Chondrocyte (in vitro differentiated cells): ENCODE results near the gene ATP8B3. TPM values are rescaled to one million over a fixed set of nuclear protein-coding genes. Genes with fewer than 3 reads are reported as not detected.

ENCODE experiments used
- DNase-seq: peaks from one replicate; pipeline ENCODE4 v3.0.0; 2021; ENCODE audit warnings: mixed read lengths, low spot score
- H3K27ac Mint-ChIP-seq: one replicate; pipeline ENCODE4 v1.8.0; 2021; ENCODE audit warnings: mild to moderate bottlenecking, moderate library complexity, mixed read lengths; ENCODE audit not compliant: unreplicated experiment
- H3K27me3 Mint-ChIP-seq: 2 replicates; pipeline ENCODE4 v1.8.0; 2021; ENCODE audit warnings: low read depth, mixed read lengths
- H3K36me3 Mint-ChIP-seq: 2 replicates; pipeline ENCODE4 v1.8.0; 2021; ENCODE audit warnings: low read depth, mixed read lengths
- H3K4me1 Mint-ChIP-seq: 2 replicates; pipeline ENCODE4 v1.8.0; 2021; ENCODE audit warnings: low read depth, mild to moderate bottlenecking, mixed read lengths
- H3K4me3 Mint-ChIP-seq: one replicate; pipeline ENCODE4 v1.8.0; 2021; ENCODE audit warnings: mild to moderate bottlenecking, moderate library complexity, mixed read lengths; ENCODE audit not compliant: unreplicated experiment
- H3K9me3 Mint-ChIP-seq: 2 replicates; pipeline ENCODE4 v1.8.0; 2021; ENCODE audit warnings: low read depth, mixed read lengths
- CTCF ChIP-seq: fragments of 200-600 bp; sonication (generic); IDR thresholded peaks from 2 replicates; pipeline ENCODE4 v1.5.0; 2021; ENCODE audit warnings: antibody characterized with exemption, mild to moderate bottlenecking, moderate library complexity
- total RNA-seq: library from RNA; stranded (reverse); gene quantifications from 3 replicates; pipeline ENCODE4 v1.2.1, GENCODE V29; 2021

Gene ATP8B3
- total RNA-seq, 1 donor from 2014 or later = 5.7 TPM

DNA sequence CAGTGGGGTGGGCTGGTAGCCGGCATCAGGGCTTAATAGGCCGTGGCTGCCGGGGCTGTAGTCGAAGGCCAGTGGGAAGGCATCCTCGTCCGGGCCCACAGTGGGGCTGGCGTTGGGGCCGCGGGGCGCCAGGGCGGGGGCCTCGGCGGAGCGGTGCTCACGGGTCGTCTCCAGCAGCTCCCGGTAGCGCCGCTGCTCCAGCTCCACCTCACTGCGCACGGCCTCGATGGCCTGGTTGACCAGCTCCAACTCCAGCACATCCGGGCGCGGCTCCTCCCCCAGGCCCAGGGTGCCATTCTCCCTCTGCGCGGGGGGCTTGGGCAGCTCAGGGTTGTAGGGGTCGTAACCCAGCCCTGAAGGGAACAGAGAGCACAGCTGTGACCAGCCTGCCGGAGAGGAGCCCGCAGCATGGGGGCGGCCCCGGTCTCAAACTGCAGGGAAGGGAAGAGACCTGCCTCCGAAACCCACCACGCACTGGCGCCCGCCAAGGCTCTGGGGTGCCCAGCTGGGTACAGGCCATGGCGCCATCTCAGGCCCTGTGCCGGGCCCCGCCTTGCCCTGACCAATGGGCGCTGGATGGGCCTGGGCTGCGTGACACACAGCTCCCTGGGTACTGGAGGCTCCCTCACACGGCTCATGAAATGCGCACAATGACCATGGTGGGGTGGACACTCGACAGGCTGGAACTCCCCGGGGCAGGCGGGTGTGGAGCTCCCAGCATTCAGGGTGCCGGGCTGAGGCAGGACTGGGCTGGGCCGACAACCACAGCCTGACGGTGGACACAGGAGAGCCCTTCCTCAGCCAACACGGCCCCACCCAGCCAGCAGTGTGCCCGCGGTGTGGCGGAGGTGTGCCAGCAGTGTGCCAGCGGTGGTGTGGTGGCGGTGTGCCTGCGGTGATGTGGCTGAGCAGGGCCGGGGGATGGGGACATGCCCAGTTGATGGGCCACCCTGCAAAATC, 16.5 kb upstream of the ATP8B3 start:
- Mint-ChIP-seq H3K9me3 (no peaks in the 10 kb centered on the region), H3K4me3 (no peak overlapping the region), H3K4me1 (peaks cover 5% of the 10 kb centered on the region), H3K27me3 (no peaks in the 10 kb centered on the region), H3K36me3 (peaks cover 5% of the 10 kb centered on the region), H3K27ac (no peak overlapping the region)
- TF ChIP-seq CTCF = no peak
- no peak for DNase-seq

- H3K27ac Mint-ChIP-seq = no peak overlapping the region
- DNase-seq = no peak
- TF ChIP-seq CTCF = no peak
- peaks cover 5% of the 10 kb centered on the region for H3K36me3 Mint-ChIP-seq
- no peaks in the 10 kb centered on the region for H3K27me3 Mint-ChIP-seq
- H3K4me1 Mint-ChIP-seq = peaks cover 5% of the 10 kb centered on the region
- no peaks in the 10 kb centered on the region for H3K9me3 Mint-ChIP-seq
- no peak overlapping the region for H3K4me3 Mint-ChIP-seq
These were observed 15.6 kb upstream of the ATP8B3 start for GRCh38 chr19:1827566-1828278.

DNA sequence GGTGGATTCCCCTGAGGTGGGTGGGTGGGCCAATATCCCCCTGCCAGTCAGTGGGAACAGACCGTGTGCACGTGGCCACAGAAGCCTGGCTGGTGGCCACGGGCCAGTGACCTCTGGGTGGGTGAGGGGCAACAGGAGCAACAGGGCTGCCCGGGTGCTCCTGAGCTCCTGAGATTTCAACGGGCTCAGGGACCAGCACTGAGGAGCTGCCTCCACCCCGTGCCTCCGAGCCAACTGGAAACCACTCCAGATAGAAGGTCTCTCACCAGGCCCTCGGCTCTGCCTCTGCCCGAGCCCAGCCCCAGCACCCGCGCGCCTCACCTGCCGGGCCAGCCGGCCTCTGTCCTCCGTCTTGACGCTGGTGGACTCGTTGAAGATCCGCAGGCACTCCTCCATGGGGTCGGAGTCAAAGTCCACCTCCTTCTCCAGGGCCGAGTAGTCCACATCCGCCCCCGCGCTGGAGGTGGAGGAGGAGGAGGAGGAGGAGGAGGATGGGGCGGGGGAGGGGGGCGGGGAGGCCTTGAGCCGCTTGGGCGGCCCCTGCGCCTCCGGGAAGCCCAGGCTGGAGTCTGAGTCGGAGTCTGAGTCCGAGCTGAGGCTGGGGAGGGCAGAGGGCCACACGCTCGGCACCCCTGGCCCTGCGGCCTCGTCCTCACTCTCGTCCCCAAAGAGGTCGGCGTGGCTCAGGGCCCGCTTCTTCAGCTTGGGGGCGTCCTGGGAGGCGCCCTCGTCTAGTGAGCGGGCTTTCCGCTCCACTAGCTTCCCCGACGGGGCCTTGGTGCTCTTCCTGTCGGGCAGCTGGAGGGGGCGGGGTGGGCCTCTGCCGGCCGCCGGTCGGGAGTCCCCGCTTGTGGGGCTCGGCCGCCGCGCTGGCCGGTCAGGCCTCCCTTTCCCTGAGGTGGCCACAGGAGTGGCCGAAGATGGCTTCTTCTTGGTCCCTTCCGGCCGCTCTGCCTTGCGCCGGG, 14.8 kb upstream of the ATP8B3 start:
- no peak overlapping the region for H3K4me3 Mint-ChIP-seq

DNA sequence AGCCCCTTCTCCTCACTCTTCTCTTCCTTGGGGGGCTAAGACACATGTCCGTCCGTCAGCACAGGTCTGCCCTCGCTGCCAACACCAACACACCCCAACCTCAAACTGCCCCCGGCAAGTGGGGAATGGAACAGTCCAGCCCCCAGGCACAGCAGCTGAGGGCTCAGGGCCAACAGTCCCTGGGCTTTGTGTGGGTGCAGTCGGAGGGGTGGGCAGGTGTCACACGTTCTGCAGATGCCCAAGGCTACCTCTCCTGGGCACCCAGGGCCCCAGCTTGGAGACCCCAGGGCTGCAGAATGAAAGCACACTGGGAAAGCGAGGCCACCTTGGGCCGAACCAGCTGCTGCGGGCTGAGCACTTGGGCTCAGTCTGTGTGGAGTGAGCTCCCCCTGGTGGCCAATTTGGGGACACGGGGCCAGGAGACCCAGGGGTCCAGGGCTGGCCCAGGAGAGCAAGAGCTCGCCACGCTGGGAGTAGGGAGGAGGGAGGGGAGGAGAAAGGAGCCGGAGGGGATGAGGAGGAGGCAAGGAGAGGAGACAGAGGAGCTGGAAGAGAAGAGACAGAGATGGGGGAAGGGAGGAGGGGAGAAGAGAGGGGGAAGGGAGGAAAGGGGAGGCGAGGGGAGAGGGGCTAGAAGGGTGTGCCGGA, 14.0 kb upstream of the ATP8B3 start:
- Mint-ChIP-seq H3K36me3 (peaks cover 6% of the 10 kb centered on the region), H3K9me3 (no peaks in the 10 kb centered on the region), H3K4me3 (no peak overlapping the region), H3K27ac (no peak overlapping the region), H3K4me1 (peaks cover 5% of the 10 kb centered on the region), H3K27me3 (no peaks in the 10 kb centered on the region)
- TF ChIP-seq CTCF = peak; percentile 90
- no peak for DNase-seq

More for the DNA sequence above, 14.8 kb upstream of the ATP8B3 start:
- no peak for DNase-seq
- peaks cover 5% of the 10 kb centered on the region for H3K4me1 Mint-ChIP-seq
- peaks cover 6% of the 10 kb centered on the region for H3K36me3 Mint-ChIP-seq
- no peaks in the 10 kb centered on the region for H3K27me3 Mint-ChIP-seq
- no peak overlapping the region for H3K27ac Mint-ChIP-seq
- no peaks in the 10 kb centered on the region for H3K9me3 Mint-ChIP-seq
- peak; percentile 18 for TF ChIP-seq CTCF
